H9 (cell line): ENCODE measurements around the gene TMCC1. TPM values are rescaled to one million over a fixed set of nuclear protein-coding genes. Genes with fewer than 3 reads are reported as not detected.

Experiments
- DNase-seq: peaks from one replicate; pipeline ENCODE4 v3.0.0-alpha.2; 2017
- H2AFZ ChIP-seq: one replicate; pipeline ENCODE4 v1.6.1; 2013; ENCODE audit warnings: mild to moderate bottlenecking, low read length, control low read depth, moderate library complexity
- H2AK5ac ChIP-seq: 2 replicates; pipeline ENCODE4 v1.6.1; 2013; ENCODE audit warnings: low read length, control low read depth, mixed read lengths; ENCODE audit not compliant: insufficient read length
- H2BK120ac ChIP-seq: one replicate; pipeline ENCODE4 v1.6.1; 2013; ENCODE audit warnings: low read depth, mild to moderate bottlenecking, low read length, control low read depth, inconsistent platforms; ENCODE audit not compliant: poor library complexity, severe bottlenecking
- H2BK12ac ChIP-seq: 2 replicates; pipeline ENCODE4 v1.6.1; 2013; ENCODE audit warnings: low read length, control low read depth, mixed read lengths, low read depth; ENCODE audit not compliant: insufficient read length
- H2BK15ac ChIP-seq: 2 replicates; pipeline ENCODE4 v1.6.1; 2013; ENCODE audit warnings: low read depth, low read length, control low read depth
- H2BK20ac ChIP-seq: one replicate; pipeline ENCODE4 v1.6.1; 2013; ENCODE audit warnings: low read depth, mild to moderate bottlenecking, low read length, control low read depth, inconsistent platforms; ENCODE audit not compliant: poor library complexity, severe bottlenecking
- H2BK5ac ChIP-seq: 2 replicates; pipeline ENCODE4 v1.6.1; 2013; ENCODE audit warnings: low read length, control low read depth, mixed read lengths; ENCODE audit not compliant: insufficient read length
- H3K14ac ChIP-seq: 2 replicates; pipeline ENCODE4 v1.6.1; 2013; ENCODE audit warnings: low read length, control low read depth; ENCODE audit not compliant: insufficient read depth
- H3K18ac ChIP-seq: 2 replicates; pipeline ENCODE4 v1.6.1; 2013; ENCODE audit warnings: low read depth, mild to moderate bottlenecking, mixed read lengths, low read length, control low read depth; ENCODE audit not compliant: insufficient read length
- H3K23ac ChIP-seq: 2 replicates; pipeline ENCODE4 v1.6.1; 2013; ENCODE audit warnings: low read length, control low read depth, mixed read lengths, low read depth; ENCODE audit not compliant: insufficient read length
- H3K23me2 ChIP-seq: 2 replicates; pipeline ENCODE4 v1.6.1; 2013; ENCODE audit warnings: low read depth, mild to moderate bottlenecking, mixed read lengths, low read length, control low read depth; ENCODE audit not compliant: insufficient read length, poor library complexity, severe bottlenecking
- H3K27ac ChIP-seq: 2 replicates; pipeline ENCODE4 v1.5.1; 2013; ENCODE audit warnings: low read length, control low read depth, mixed read lengths, low read depth; ENCODE audit not compliant: insufficient read length
- H3K27me3 ChIP-seq: 2 replicates; pipeline ENCODE4 v1.6.1; 2013; ENCODE audit warnings: low read length, control low read depth, inconsistent platforms; ENCODE audit not compliant: insufficient read depth
- H3K4ac ChIP-seq: 2 replicates; pipeline ENCODE4 v1.6.1; 2013; ENCODE audit warnings: low read depth, mild to moderate bottlenecking, control low read depth, inconsistent platforms, low read length, moderate library complexity
- H3K4me1 ChIP-seq: 2 replicates; pipeline ENCODE4 v1.6.1; 2013; ENCODE audit warnings: low read length, control low read depth, inconsistent platforms; ENCODE audit not compliant: insufficient read depth
- H3K4me2 ChIP-seq: 2 replicates; pipeline ENCODE4 v1.6.1; 2013; ENCODE audit warnings: low read length, control low read depth, mixed read lengths; ENCODE audit not compliant: insufficient read length, insufficient read depth
- H3K56ac ChIP-seq: 2 replicates; pipeline ENCODE4 v1.6.1; 2013; ENCODE audit warnings: low read depth, mild to moderate bottlenecking, mixed read lengths, low read length, control low read depth; ENCODE audit not compliant: insufficient read length
- H3K79me1 ChIP-seq: 2 replicates; pipeline ENCODE4 v1.6.1; 2013; ENCODE audit warnings: low read depth, mild to moderate bottlenecking, moderate library complexity, low read length, control low read depth, inconsistent platforms; ENCODE audit not compliant: insufficient read depth, poor library complexity, severe bottlenecking
- H3K79me2 ChIP-seq: 2 replicates; pipeline ENCODE4 v1.6.1; 2013; ENCODE audit warnings: low read length, control low read depth, inconsistent platforms; ENCODE audit not compliant: insufficient read depth
- H3K9ac ChIP-seq: 2 replicates; pipeline ENCODE4 v1.6.1; 2013; ENCODE audit warnings: low read length, control low read depth, mixed read lengths; ENCODE audit not compliant: insufficient read length; ENCODE audit errors: extremely low read depth
- H3K9me3 ChIP-seq: one replicate; pipeline ENCODE4 v1.6.1; 2013; ENCODE audit warnings: low read depth, low read length, inconsistent platforms; ENCODE audit not compliant: control insufficient read depth
- H3T11ph ChIP-seq: one replicate; pipeline ENCODE4 v1.6.1; 2013; ENCODE audit warnings: mild to moderate bottlenecking, low read length, control low read depth, inconsistent platforms
- H4K20me1 ChIP-seq: one replicate; pipeline ENCODE4 v1.6.1; 2013; ENCODE audit not compliant: control insufficient read depth, insufficient read length, insufficient read depth
- H4K5ac ChIP-seq: 2 replicates; pipeline ENCODE4 v1.6.1; 2013; ENCODE audit warnings: low read depth, mild to moderate bottlenecking, mixed read lengths, low read length, control low read depth; ENCODE audit not compliant: insufficient read length
- H4K8ac ChIP-seq: replicated peaks from 2 replicates; pipeline ENCODE4 v1.6.1; 2013; ENCODE audit warnings: low read length, control low read depth, mixed read lengths, low read depth; ENCODE audit not compliant: insufficient read length
- H4K91ac ChIP-seq: 2 replicates; pipeline ENCODE4 v1.6.1; 2013; ENCODE audit warnings: low read depth, mild to moderate bottlenecking, moderate library complexity, mixed read lengths, low read length, control low read depth; ENCODE audit not compliant: insufficient read length
- H3K27ac Mint-ChIP-seq, 3 experiments: 2 replicates in 2 of 3; 3 replicates in 1 of 3; pipeline ENCODE4 v1.8.0; 2020 to 2021; ENCODE audit warnings: mixed read lengths in 3 of 3, mild to moderate bottlenecking in 1 of 3, moderate library complexity in 1 of 3
- H3K27me3 Mint-ChIP-seq: 2 replicates; pipeline ENCODE4 v1.8.0; 2021; ENCODE audit warnings: low read depth, mild to moderate bottlenecking, moderate library complexity, mixed read lengths
- H3K36me3 Mint-ChIP-seq, 3 experiments: 2 replicates in 2 of 3; 3 replicates in 1 of 3; pipeline ENCODE4 v1.8.0; 2020 to 2021; ENCODE audit warnings: low read depth in 3 of 3, mixed read lengths in 3 of 3; ENCODE audit not compliant: insufficient read depth in 1 of 3
- H3K4me1 Mint-ChIP-seq, 2 experiments: 2 replicates each; pipeline ENCODE4 v1.8.0; 2020; ENCODE audit warnings: mixed read lengths in 2 of 2
- H3K4me3 Mint-ChIP-seq, 2 experiments: 2 replicates in 1 of 2; 3 replicates in 1 of 2; pipeline ENCODE4 v1.8.0; 2020 to 2021; ENCODE audit warnings: mild to moderate bottlenecking in 2 of 2, mixed read lengths in 2 of 2, moderate library complexity in 1 of 2
- H3K9me3 Mint-ChIP-seq, 2 experiments: 2 replicates in 1 of 2; 3 replicates in 1 of 2; pipeline ENCODE4 v1.8.0; 2020; ENCODE audit warnings: mild to moderate bottlenecking in 2 of 2, mixed read lengths in 2 of 2, moderate library complexity in 1 of 2
- CTCF ChIP-seq: fragments of 200-600 bp; sonication (generic); conservative IDR thresholded peaks from 3 replicates; pipeline ENCODE4 v1.8.0; 2021; ENCODE audit warnings: antibody characterized with exemption, mild to moderate bottlenecking
- WGBS: extraction: QIAGEN DNeasy Blood & Tissue Kit; methylation state at CpG from one replicate; pipeline ENCODE4 v1.1.7; 2013; ENCODE audit warnings: missing lambda C conversion rate, low lambda C conversion rate, mixed read lengths; ENCODE audit not compliant: insufficient read length; ENCODE audit errors: extremely low coverage; 5-methylcytosine and 5-hydroxymethylcytosine counted together
- total RNA-seq: library from RNA; stranded (reverse); gene quantifications from 2 replicates; pipeline ENCODE4 v1.2.1, GENCODE V29; 2021

The TMCC1 gene
- total RNA-seq, 1 experiment from 2014 or later, result 24.4 TPM

- Histone ChIP-seq H2AFZ (no peak overlapping the region), H3K18ac (no peak overlapping the region), H3T11ph (no peak overlapping the region), H4K20me1 (no peaks in the 10 kb centered on the region), H3K9me3 (no peaks in the 10 kb centered on the region), H3K14ac (no peak overlapping the region), H3K27ac (no peak overlapping the region), H3K4me2 (no peak overlapping the region), H2BK120ac (no peak overlapping the region), H3K79me2 (no peaks in the 10 kb centered on the region), H3K56ac (no peak overlapping the region), H2BK15ac (peak overlapping the region; percentile 48; the same call in 1 of the 2 replicates), H4K8ac (no peak overlapping the region), H2BK12ac (no peak overlapping the region), H3K4ac (no peak overlapping the region), H2AK5ac (no peak overlapping the region), H3K4me1 (no peaks in the 10 kb centered on the region; the same call in 1 of the 2 replicates), H3K9ac (no peak overlapping the region), H4K5ac (no peak overlapping the region), H2BK5ac (no peak overlapping the region), H4K91ac (no peak overlapping the region), H3K23me2 (no peaks in the 10 kb centered on the region), H2BK20ac (no peak overlapping the region), H3K27me3 (no peaks in the 10 kb centered on the region), H3K79me1 (no peaks in the 10 kb centered on the region), H3K23ac (no peak overlapping the region)
- no CpG with 5 or more reads among the region's 5 CpGs for WGBS
- DNase-seq, result no peak
- no peak overlapping the region for H3K27ac Mint-ChIP-seq
- H3K4me3 Mint-ChIP-seq, result no peak overlapping the region
- no peak for TF ChIP-seq CTCF
- no peaks in the 10 kb centered on the region for H3K36me3 Mint-ChIP-seq
- no peaks in the 10 kb centered on the region for H3K9me3 Mint-ChIP-seq
- no peaks in the 10 kb centered on the region for H3K27me3 Mint-ChIP-seq
- peaks cover 31 to 35% of the 10 kb centered on the region in 2 experiments for H3K4me1 Mint-ChIP-seq
Measured at GRCh38 chr3:129645286-129645685, 248.2 kb downstream of the TMCC1 start.
